Gastrocnemius medialis (tissue), 4 donors: ENCODE results near the gene BSN. TPM values are rescaled to one million over a fixed set of nuclear protein-coding genes. Genes with fewer than 3 reads are reported as not detected.

Source experiments
- ATAC-seq, 2 donors: fragments of 150-250 bp; one replicate each; pipeline ENCODE4 v1.9.1; 2016
- DNase-seq, 2 donors: peaks; one replicate each; pipeline ENCODE4 v3.0.0-alpha.2; 2019
- H3K27ac ChIP-seq, 4 donors: fragments of 200-600 bp; sonication (generic); 1 replicate in 1 of 4; 2 replicates in 3 of 4; pipeline ENCODE4 v1.5.1; 2016 to 2018; ENCODE audit warnings: mild to moderate bottlenecking in 2 of 4, moderate library complexity in 1 of 4
- H3K27me3 ChIP-seq, 3 donors: fragments of 200-600 bp; sonication (generic) in 2 of 3; 1 replicate in 1 of 3; 2 replicates in 2 of 3; pipeline versions ENCODE4 v1.5.1 to v1.6.0; 2016 to 2019; ENCODE audit warnings: mild to moderate bottlenecking in 1 of 3, moderate library complexity in 1 of 3
- H3K36me3 ChIP-seq, 2 donors: fragments of 200-600 bp; sonication (generic) in 1 of 2; one replicate each; pipeline ENCODE4 v1.5.1; 2017 to 2018
- H3K4me1 ChIP-seq, 2 donors: fragments of 200-600 bp; sonication (generic) in 1 of 2; one replicate each; pipeline ENCODE4 v1.5.1; 2016 to 2017; ENCODE audit warnings: mild to moderate bottlenecking in 2 of 2
- H3K4me3 ChIP-seq, 4 donors: fragments of 200-600 bp; sonication (generic) in 3 of 4; 1 replicate in 1 of 4; 2 replicates in 3 of 4; pipeline ENCODE4 v1.5.1; 2016 to 2019; ENCODE audit warnings: mild to moderate bottlenecking in 2 of 4
- H3K9me3 ChIP-seq, 3 donors: fragments of 200-600 bp; sonication (generic) in 2 of 3; 1 replicate in 1 of 3; 2 replicates in 2 of 3; pipeline ENCODE4 v1.5.1; 2016 to 2019
- CTCF ChIP-seq, 5 experiments: fragments of 450-650 bp in 3 of 5; fragments of 200-600 bp in 2 of 5; sonication (generic) in 2 of 5; IDR thresholded peaks in 4 of 5; conservative IDR thresholded peaks in 1 of 5; 1 replicate in 4 of 5; 2 replicates in 1 of 5; pipeline ENCODE4 v1.5.1; 2016 to 2019; ENCODE audit warnings: antibody characterized with exemption in 5 of 5, mild to moderate bottlenecking in 3 of 5, moderate library complexity in 3 of 5
- POLR2A ChIP-seq, 2 donors: fragments of 450-650 bp; IDR thresholded peaks; one replicate each; pipeline ENCODE4 v1.6.1; 2017; ENCODE audit warnings: antibody characterized with exemption in 2 of 2, mild to moderate bottlenecking in 2 of 2, moderate library complexity in 2 of 2
- in situ Hi-C, 4 donors: fragments of 200-750 bp; cut with MboI; loops; one replicate each; pipeline versions ENCODE4 v1.15.0 to v1.8.0; 2017; ENCODE audit warnings: low sequenced_read_pairs in 4 of 4
- intact Hi-C: fragments of 100-400 bp; cut with DNase I; formaldehyde crosslinking; loops from one replicate; pipeline ENCODE4 v1.15.1; 2023; ENCODE audit warnings: low total_unique reads
- total RNA-seq, 4 donors: library from RNA; depleted of rRNA; stranded (reverse); fragments of >200 nt; gene quantifications; one replicate each; pipeline versions ENCODE4 v1.1.0 to v1.2.3, GENCODE V29; 2016

BSN gene
- total RNA-seq, 4 donors from 2014 or later = 0.10 to 0.24 (median 0.21) TPM

DNA sequence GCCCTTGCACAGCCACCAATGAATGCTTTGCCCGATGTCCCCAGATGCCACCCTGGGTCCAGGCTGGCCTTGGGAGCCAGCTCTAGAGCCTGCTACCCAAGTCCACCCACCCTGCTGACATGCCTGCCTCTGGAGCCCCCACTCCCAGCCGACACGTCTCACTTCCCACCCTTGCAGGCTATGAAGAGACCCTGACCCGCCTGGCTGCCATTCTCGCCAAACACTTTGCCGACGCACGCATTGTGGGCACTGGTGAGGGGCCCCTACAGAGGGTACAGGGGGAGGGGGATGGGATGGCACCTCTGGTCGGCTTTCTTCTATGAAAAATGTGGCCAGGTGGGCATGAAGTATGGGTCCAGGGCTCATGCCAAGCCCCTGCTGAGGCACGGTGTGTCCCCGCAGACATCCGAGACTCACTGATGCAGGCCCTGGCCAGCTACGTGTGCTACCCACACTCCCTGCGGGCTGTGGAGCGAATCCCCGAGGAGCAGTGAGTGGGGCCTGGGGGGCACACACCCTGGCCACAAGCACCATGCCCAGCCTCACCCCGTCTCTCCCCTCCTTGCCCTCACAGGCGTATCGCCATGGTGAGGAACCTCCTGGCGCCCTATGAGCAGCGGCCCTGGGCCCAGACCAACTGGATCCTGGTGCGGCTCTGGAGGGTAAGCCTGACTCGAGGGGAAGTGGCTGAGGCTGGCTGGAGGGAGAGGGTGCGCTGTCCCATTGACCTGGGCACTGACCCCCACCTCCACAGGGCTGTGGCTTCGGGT is 159.2 kb downstream of the BSN start:
- Histone ChIP-seq H3K9me3 (no peaks in the 10 kb centered on the region), H3K36me3 (peaks cover 0 to 18% of the 10 kb centered on the region in 2 donors), H3K27me3 (no peaks in the 10 kb centered on the region), H3K4me1 (peaks cover 7 to 22% of the 10 kb centered on the region in 2 donors), H3K27ac (peak overlapping the region in 2 of 4 donors; percentile 10 to 75), H3K4me3 (no peak overlapping the region)
- ATAC-seq (no peak), DNase-seq (peak in 1 of 2 donors; percentile 13)
- in situ Hi-C loops (no loop called here), intact Hi-C loops (no loop called here)
- no peak for TF ChIP-seq POLR2A (IDR thresholded peaks at IDR 0.05)
- no peak for TF ChIP-seq CTCF (IDR thresholded peaks at IDR 0.05 in 4 of 5, conservative IDR thresholded peaks at IDR 0.05 in 1 of 5)

DNA sequence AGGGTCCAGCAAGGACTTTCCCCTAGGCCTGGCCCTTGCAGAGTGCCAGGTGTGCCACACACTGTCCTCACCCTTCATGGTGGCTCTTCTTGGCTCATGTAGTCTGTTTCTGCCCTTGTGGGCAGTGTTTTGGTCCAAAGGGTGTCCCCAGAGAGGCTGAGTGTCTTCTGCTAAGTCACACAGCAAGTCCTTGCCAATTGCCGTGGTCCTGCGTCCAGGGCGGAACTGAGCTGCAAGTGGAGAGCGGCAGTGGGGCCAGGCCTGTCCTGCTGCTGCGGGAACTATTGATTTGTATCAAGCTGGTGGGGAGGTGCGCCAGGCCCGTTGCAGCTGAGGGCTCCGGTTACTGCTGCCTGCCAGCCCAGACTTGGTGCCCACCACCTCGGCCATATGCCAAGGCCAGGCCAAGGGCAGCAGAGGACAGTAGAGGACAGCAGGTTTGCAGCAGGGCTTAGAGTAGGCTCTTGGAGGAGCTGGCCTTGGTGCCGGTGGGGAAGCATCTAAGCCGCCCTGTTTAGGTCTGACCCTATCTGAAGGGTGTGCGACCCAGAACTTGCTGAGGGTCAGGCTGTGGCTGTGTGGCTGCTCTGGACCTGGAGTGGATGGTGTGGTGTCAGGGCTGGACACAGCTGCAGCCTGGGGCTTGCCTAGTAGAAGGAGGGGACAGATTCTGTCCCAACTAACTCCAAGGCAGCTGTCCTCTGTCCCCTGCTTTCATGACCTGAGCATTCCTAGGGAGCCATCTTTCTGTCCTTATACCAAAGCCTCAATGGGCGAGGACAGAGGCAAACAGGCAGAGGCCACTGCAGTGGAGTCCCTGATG is 160.7 kb downstream of the BSN start:
- no peak for TF ChIP-seq POLR2A (IDR thresholded peaks at IDR 0.05)
- no peak for TF ChIP-seq CTCF (IDR thresholded peaks at IDR 0.05 in 4 of 5, conservative IDR thresholded peaks at IDR 0.05 in 1 of 5)
- intact Hi-C loops = no loop called here
- no peak for ATAC-seq

DNA sequence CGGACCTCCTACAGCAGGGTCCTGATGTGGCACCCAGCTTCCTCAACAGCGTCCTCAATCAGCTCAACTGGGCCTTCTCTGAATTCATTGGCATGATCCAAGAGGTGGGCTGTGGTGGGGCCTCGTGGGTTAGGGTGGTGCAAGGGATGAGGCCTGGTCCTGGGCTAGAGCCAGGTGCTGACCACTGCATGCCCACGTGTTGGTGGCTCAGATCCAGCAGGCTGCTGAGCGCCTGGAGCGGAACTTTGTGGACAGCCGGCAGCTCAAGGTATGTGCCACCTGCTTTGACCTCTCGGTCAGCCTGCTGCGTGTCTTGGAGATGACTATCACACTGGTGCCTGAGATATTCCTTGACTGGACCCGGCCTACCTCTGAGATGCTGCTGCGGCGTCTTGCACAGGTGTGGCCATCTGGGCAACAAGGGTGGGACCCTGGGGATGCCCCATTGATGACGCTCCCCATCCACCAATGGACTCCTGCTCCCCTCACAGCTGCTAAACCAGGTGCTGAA is 161.4 kb downstream of the BSN start:
- Histone ChIP-seq H3K9me3 (no peaks in the 10 kb centered on the region), H3K27me3 (no peaks in the 10 kb centered on the region), H3K36me3 (peaks cover 0 to 22% of the 10 kb centered on the region in 2 donors), H3K4me3 (no peak overlapping the region), H3K27ac (peak overlapping the region in 1 of 4 donors; percentile 75), H3K4me1 (peaks cover 16 to 42% of the 10 kb centered on the region in 2 donors)
- in situ Hi-C loops (no loop called here), intact Hi-C loops (no loop called here)
- DNase-seq (peak in 1 of 2 donors; percentile 17), ATAC-seq (no peak)
- TF ChIP-seq POLR2A (IDR thresholded peaks at IDR 0.05) (no peak), CTCF (IDR thresholded peaks at IDR 0.05 in 4 of 5, conservative IDR thresholded peaks at IDR 0.05 in 1 of 5) (no peak)

More for the DNA sequence above, 160.7 kb downstream of the BSN start:
- in situ Hi-C loops = no loop called here
- H3K36me3 ChIP-seq = peaks cover 0 to 18% of the 10 kb centered on the region in 2 donors
- H3K4me3 ChIP-seq = no peak overlapping the region
- H3K9me3 ChIP-seq = no peaks in the 10 kb centered on the region
- H3K27ac ChIP-seq = peak overlapping the region in 2 of 4 donors; percentile 33 to 75
- no peaks in the 10 kb centered on the region for H3K27me3 ChIP-seq
- H3K4me1 ChIP-seq = peaks cover 14 to 36% of the 10 kb centered on the region in 2 donors
- DNase-seq = no peak

DNA sequence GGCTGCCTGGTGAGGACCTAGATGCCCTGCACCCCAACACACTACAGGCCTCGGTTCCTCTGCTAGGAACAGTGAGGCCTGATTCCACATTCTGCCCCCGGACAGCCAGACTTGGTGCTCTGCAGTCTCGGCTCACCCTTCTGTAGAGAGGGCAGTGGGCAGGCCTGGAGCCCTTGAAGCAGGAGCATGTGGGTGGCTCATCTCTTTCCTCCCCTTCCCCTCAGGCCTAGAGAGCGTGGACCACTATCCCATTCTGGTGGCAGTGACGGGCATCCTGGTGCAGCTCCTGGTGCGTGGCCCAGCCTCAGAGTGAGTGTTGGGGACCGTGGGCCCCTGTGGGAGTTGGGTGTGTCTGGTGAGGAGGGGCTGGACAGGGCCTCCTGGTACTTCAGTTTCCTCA is 161.9 kb downstream of the BSN start:
- H3K27me3 ChIP-seq = no peaks in the 10 kb centered on the region
- no peak overlapping the region for H3K4me3 ChIP-seq
- H3K9me3 ChIP-seq = no peaks in the 10 kb centered on the region
- ATAC-seq = no peak
- intact Hi-C loops = no loop called here
- TF ChIP-seq POLR2A (IDR thresholded peaks at IDR 0.05) (no peak), CTCF (IDR thresholded peaks at IDR 0.05 in 4 of 5, conservative IDR thresholded peaks at IDR 0.05 in 1 of 5) (no peak)
- H3K4me1 ChIP-seq = peaks cover 16 to 42% of the 10 kb centered on the region in 2 donors
- peaks cover 0 to 27% of the 10 kb centered on the region in 2 donors for H3K36me3 ChIP-seq
- in situ Hi-C loops = no loop called here
- no peak overlapping the region for H3K27ac ChIP-seq
- DNase-seq = no peak
